Fibroblast of villous mesenchyme (primary cell): ENCODE results near the gene RBM20. TPM values are rescaled to one million over a fixed set of nuclear protein-coding genes. Genes with fewer than 3 reads are reported as not detected.

Source experiments
- DNase-seq: peaks from one replicate; pipeline ENCODE4 v3.0.0-alpha.2; 2010; ENCODE audit warnings: low read depth
- H3K4me3 ChIP-seq: 2 replicates; pipeline ENCODE4 v1.5.1; 2011; ENCODE audit warnings: low read depth, mild to moderate bottlenecking, low read length
- CTCF ChIP-seq: IDR thresholded peaks from 2 replicates; pipeline ENCODE4 v1.5.1; 2012; ENCODE audit warnings: low read depth, mild to moderate bottlenecking, low read length; ENCODE audit not compliant: insufficient read depth
- total RNA-seq: library from RNA; depleted of rRNA; stranded (reverse); fragments of >200 nt; gene quantifications from 2 replicates; pipeline ENCODE4 v1.2.3, GENCODE V29; 2012

RBM20 gene
- total RNA-seq, 1 donor: under 0.01 TPM

GRCh38 chr10:110755781-110756180 lies 111.6 kb downstream of the RBM20 start:
- H3K4me3 ChIP-seq: no peak overlapping the region
- no peak for DNase-seq
- TF ChIP-seq CTCF: no peak

DNA sequence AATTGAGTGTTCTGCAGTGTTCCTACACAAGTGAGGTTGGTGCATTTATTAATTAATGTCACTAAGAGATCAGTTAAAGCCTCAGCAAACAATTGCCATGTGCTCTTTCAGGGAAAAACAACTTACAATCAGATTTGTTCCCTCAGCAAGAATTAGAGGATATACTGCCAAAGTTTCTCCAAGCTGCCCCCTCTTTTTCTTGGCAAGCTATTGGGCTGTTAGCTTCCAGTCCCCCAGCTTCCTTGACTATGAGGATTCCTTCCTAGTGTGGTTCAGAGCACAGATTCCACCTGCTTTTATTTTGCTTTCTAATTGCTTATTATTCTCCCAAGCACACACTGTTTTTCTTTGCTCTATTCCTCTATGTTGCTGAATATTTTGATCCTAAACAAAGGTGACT lies 112.7 kb downstream of the RBM20 start:
- TF ChIP-seq CTCF: no peak
- no peak overlapping the region for H3K4me3 ChIP-seq
- no peak for DNase-seq

DNA sequence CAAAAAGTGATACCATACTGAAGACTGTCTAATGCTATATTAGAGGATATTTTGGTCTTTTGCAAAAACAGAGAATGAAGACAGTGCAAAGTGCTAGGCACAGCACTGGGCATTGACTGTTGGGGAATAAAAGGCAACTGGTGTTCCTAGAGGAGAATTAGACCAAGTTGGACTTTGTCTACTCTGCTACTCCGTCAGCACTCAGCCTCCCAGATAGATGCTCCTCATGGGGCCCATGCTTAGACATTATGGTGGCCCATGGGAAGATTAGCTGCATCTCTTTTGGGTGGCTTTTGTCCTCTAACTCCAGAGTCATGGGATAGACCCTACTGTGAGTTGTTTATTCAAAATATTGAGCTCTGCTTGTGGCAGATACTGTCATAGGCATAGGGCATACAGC lies 113.5 kb downstream of the RBM20 start:
- H3K4me3 ChIP-seq: no peak overlapping the region
- DNase-seq: no peak
- no peak for TF ChIP-seq CTCF

- no peak for TF ChIP-seq CTCF
- no peak overlapping the region for H3K4me3 ChIP-seq
- DNase-seq: no peak
These were observed 114.1 kb downstream of the RBM20 start for GRCh38 chr10:110758128-110758765.

GRCh38 chr10:110758898-110759297 lies 114.8 kb downstream of the RBM20 start:
- H3K4me3 ChIP-seq: no peak overlapping the region
- TF ChIP-seq CTCF: no peak
- peak; percentile 36 for DNase-seq

DNA sequence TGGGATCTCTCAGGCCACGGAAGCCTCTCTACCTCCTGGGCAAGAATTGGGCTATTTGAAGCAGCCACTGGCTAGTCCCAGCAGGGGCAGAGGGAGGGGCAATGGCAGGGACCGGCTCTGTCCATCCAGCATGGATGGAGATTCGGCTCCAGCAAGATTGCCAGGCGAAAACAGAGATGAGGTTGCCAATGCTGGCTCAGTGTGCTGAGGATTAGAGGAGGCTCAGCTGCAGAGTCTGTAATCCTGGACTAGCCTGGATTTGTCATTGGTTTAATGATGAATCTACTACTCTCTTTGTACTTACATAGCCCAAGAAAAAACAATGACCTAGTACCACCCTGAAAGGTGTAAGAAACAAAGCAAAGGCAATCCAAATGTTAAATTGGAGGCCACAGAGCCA lies 115.4 kb downstream of the RBM20 start:
- TF ChIP-seq CTCF: no peak
- H3K4me3 ChIP-seq: no peak overlapping the region

More for the DNA sequence above, 115.4 kb downstream of the RBM20 start:
- no peak for DNase-seq
